ENCODE data around the gene LIMS2.

DNA sequence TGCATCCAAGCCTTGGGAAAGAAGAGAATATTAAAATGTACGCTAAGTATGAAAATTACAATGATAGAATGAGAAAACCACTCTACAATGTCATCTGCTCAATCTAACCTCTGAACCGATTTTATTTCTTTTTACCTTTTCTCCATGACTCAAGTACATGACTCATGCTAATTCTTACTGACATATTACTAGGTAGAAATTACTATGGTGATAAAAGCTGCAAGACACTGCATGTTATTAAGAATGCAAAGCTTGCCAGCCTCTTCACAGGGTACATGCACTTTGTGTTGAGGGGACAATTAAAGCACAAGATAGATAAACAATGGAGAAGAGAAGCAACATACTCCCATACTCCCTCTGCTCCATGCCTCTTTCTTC is 46.6 kb upstream of the LIMS2 start:
- TF ChIP-seq CTCF (conservative IDR thresholded peaks at IDR 0.05; ENCODE audit: low read depth in 2 of 2) (no peak), POLR2AphosphoS5 (IDR thresholded peaks at IDR 0.05; ENCODE audit: low read depth) (no peak), EZH2phosphoT487 (IDR thresholded peaks at IDR 0.05; ENCODE audit: unreplicated experiment) (no peak), STAT1 (IDR thresholded peaks at IDR 0.05; ENCODE audit: unreplicated experiment) (no peak), EZH2 (IDR thresholded peaks at IDR 0.05; ENCODE audit: low read depth, unreplicated experiment) (no peak), ZNF331 (CRISPR knock-in tag; IDR thresholded peaks at IDR 0.05; ENCODE audit: low read depth) (no peak), NANOG (IDR thresholded peaks at IDR 0.05; ENCODE audit: borderline replicate concordance) (no peak), ETS1 (IDR thresholded peaks at IDR 0.05) (no peak), JUNB (IDR thresholded peaks at IDR 0.05; ENCODE audit: unreplicated experiment) (no peak)
- TF ChIP-seq, protein P1, sequence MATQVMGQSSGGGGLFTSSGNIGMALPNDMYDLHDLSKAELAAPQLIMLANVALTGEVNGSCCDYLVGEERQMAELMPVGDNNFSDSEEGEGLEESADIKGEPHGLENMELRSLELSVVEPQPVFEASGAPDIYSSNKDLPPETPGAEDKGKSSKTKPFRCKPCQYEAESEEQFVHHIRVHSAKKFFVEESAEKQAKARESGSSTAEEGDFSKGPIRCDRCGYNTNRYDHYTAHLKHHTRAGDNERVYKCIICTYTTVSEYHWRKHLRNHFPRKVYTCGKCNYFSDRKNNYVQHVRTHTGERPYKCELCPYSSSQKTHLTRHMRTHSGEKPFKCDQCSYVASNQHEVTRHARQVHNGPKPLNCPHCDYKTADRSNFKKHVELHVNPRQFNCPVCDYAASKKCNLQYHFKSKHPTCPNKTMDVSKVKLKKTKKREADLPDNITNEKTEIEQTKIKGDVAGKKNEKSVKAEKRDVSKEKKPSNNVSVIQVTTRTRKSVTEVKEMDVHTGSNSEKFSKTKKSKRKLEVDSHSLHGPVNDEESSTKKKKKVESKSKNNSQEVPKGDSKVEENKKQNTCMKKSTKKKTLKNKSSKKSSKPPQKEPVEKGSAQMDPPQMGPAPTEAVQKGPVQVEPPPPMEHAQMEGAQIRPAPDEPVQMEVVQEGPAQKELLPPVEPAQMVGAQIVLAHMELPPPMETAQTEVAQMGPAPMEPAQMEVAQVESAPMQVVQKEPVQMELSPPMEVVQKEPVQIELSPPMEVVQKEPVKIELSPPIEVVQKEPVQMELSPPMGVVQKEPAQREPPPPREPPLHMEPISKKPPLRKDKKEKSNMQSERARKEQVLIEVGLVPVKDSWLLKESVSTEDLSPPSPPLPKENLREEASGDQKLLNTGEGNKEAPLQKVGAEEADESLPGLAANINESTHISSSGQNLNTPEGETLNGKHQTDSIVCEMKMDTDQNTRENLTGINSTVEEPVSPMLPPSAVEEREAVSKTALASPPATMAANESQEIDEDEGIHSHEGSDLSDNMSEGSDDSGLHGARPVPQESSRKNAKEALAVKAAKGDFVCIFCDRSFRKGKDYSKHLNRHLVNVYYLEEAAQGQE (IDR thresholded peaks at IDR 0.05; ENCODE audit: unreplicated experiment), result no peak
